Measurements from ENCODE around the gene TOGARAM2.
"Not testable (repeated sequence)": the region's sequence is repeated elsewhere in the genome, so short reads cannot be mapped to it uniquely, and the experiment has no call there.

The TOGARAM2 gene

DNA sequence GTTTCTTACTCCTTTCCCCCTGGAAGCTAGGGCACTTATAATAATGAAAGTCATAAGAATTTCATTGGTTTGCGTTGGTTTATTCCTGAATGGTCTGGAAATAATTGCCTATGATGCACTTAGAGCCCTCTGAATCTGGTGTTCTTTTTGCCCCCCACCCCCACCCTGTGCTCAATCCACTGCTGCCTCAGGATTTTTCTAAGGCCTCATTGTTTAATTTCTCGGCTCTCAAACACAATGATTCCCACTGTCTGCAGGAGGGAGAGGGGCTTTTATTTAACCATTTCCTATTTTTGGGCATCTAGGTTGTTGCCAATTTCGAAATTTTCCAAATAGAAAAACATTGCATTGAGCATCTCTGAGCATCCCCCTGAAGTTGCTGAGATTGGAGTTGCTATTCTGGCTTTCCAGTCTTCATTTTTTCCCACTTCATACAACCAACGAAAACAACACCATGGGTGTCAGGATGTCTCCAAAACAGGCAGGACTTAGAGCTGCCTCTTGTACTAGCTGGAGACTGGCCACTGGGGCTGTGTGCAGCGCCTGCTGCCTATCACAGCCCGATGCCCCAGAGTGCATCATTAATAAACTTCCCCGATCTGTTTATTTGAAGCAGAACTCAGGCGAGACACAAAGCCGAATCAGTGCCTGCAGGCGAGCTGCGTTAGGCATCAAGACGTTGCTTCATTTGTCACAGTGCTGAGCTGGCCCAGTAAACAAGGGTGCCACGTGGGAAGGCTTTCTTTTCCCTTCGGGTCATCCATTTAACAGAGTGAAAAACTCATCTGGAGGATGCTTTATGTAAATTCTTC, 95.0 kb downstream of the TOGARAM2 start:
- DNase-seq, result no peak

DNA sequence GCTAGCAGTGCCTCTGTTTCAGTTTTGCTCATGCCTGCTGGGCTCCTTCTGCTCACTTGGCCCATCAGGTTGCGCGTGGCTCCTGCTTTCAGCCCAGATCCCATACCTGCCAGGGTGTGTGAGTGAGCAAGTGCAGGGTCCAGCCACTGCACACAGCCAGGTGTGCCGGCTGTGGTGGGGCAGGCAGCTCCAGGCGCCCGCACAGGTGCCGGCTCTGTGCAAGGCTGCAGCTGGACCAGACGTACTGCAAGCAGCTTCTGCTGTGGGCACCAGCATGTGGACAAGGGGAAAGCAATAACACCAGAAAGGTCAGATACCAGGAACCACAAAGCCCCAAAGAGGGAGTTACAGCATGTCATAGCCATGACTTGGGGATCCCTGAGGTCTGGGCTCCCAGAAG, 98.8 kb downstream of the TOGARAM2 start:
- no peak for DNase-seq

DNA sequence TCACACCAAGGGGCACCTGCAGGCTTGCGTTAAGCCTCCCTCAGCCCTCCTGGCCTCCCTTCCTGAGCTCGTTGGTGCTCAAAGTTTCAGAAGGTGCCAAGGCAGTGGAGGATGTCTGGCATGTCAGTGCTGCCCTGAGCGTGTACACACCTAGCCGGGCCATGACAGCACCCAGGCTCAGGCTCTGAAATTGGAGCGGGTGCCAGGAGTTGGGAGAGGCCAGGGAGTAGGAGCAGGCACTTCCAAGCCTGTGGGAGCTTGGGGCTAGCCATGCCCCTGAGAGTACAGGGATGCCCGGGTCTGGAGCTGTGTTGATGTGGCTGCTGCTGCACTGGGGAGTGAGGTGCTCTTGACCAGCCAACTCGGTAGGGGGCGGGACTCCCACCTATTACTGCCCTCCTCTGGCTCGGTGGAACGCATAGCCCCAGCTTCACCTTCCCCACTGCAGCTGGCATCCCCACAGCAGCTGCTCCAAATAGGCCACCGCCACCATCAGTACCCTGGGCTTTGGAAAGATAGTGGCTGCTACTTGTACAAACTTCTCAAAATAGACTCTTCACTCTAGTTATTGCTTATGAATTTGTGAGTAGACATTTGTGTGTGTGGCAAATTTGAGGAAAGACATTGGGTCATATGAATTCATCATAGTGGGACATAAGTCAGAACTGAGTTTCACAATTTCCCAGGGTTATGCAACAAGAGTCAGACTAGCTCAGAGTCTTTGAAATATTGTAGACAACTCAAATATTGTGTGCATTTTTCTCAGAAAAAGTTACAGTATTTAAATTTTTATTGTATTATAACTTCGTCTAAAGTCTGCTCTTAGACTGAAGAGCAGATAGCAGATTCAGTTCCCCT, 100.0 kb downstream of the TOGARAM2 start:
- no peak for DNase-seq

- no peak for DNase-seq
Observed at GRCh38 chr2:29082804-29083495, 101.9 kb downstream of the TOGARAM2 start.

DNA sequence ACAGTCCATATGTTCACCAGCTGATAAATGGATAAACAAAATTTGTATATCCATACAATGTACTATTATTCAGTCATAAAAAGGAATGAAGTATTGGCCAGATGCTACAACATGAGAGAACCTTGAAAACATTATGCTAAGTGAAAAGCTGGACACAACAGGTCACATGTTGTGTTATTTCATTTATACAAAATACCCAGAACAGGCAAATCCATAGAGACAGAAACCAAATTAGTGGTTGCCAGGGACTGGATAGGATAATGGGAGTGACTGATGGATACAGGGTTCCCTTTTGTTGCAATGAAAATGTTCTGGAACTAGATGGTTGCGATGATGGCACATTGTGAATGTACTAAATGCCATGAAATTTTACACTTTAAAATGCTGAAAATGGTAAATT, 103.5 kb downstream of the TOGARAM2 start:
- no peak for DNase-seq

- DNase-seq, result not testable (repeated sequence)
Observed at GRCh38 chr2:29090311-29090710, 109.2 kb downstream of the TOGARAM2 start.

DNA sequence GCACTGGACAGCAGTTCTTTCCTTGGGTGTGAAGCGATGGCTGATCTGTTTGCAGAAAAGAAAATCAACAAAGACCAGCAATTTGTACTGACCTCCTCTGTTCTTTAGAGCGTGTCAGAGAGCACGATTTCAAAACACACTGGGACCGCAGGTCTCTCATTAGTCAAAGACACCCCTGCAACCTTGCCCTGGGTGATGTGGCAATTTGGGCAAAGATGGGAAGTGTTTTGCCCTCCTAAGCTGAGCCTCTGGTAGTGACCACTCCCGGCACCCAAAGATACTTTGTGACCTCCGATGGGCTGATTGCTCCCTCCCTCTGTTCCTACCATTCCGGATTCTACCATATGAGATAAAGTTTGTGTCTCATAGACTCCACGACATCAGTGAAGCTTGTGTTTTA, 115.9 kb downstream of the TOGARAM2 start:
- DNase-seq, result no peak

DNA sequence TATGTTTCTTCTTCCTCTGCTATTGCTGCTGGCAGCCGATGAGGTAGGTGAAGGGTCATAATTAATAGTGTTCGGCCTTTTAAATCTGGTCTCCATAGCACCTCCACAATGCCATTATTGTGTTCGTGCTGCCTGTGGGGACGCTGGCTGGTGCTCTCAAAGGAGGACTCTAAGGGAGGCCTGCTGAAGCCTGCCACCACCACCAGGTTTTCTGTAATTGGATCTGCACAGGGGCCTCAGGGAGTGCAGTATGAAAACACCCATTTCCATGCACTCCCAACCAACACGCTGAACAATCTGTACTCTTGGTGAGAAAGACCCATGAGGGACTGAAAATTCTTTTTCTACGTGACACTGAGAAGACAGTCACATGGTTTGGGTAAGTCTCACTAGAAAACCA, 116.5 kb downstream of the TOGARAM2 start:
- no peak for DNase-seq

DNA sequence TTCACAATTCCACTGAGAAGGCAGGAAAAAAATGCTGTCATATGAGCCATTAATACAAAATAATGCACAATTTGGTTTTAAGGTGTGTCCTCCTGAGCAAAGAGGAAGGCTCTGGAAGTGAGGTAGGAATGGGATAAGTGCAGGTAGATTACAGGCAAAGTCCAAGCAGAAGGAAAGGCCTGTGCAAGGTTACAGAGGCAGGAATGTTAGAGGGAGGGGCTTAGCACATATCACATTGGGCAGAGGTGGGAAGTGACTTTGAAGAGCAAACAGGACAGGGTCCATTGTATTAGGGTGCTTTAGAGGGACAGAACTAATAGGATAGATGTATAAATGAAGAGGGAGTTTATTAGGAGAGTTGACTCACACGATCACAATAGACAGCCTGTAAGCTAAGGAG, 119.5 kb downstream of the TOGARAM2 start:
- no peak for DNase-seq

Data from CD4-positive, alpha-beta T cell treated with Interleukin-17A for 4 hours (primary cell).